ENCODE data around the gene G0S2.
"Not testable (repeated sequence)": the region's sequence is repeated elsewhere in the genome, so short reads cannot be mapped to it uniquely, and the experiment has no call there.

The G0S2 gene

DNA sequence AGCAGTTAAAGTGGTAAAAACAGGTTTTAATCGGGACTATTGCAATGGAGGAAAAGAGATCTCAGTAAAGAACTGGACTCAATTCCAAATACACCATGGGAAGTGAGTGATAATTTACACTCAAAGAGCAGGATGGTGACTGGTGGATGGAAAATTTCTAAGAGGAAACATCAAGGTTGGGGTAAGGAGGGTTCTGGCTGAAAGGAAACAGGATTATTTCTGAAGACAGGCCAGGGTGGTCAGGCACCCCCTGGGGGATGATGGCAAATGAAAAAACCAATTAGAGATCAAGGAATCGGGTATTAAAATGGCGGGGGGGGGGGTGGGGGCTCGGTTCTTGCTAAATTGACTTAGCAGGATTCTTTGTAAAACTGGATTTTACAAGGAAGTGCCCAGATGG is 17.1 kb downstream of the G0S2 start:
- no peak overlapping the region for H3K4me3 ChIP-seq (ENCODE audit: low read depth, low read length)
- peaks cover 2% of the 10 kb centered on the region for H3K4me1 ChIP-seq (ENCODE audit: control insufficient read depth, insufficient read depth, low read length)
- no peaks in the 10 kb centered on the region for H3K36me3 ChIP-seq (ENCODE audit: control insufficient read depth, insufficient read depth, low read length)
- peaks cover 12% of the 10 kb centered on the region for H3K27me3 ChIP-seq (ENCODE audit: control insufficient read depth, insufficient read depth, low read length)
- no peak overlapping the region for H3K9ac ChIP-seq (ENCODE audit: low read depth, low read length)
- H3K9me3 ChIP-seq (ENCODE audit: control insufficient read depth, insufficient read depth, low read length): no peaks in the 10 kb centered on the region

DNA sequence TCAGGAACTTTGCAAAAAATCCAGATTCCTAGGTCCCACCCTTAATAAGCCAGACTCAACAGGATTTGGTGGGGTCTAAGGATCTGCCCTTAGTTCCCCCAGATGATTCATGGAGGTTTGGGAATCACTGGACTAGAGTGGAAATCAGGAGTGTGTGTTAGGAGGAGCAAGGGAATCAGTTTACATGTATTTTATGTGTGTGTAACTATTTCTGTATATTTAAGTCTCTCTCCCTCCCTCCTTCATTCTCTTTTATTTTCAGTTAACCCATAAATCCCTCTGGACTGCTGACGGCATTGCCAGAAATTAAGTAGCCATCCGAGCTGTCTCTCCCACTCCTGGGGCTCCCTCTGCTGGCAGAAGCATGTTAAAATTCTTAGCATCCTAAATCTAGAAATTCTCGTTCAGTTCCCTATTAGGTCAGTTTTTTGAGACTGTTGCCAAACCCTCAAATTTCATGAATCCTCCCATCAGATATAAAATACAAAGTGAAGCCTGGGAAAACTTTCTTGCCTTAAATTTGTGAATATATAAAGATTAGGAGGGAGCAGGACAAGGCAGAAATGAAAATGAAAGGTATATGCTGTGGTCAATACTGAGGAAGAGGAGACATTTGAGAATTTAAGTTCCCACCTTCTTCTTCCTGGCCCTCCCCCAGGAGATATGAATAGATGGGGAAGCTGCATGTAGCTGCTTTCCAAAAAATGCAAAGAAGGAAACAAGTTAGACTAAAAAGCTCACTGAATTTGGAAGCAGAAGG is 17.7 kb downstream of the G0S2 start:
- H3K27me3 ChIP-seq (ENCODE audit: control insufficient read depth, insufficient read depth, low read length): peaks cover 12% of the 10 kb centered on the region
- H3K4me1 ChIP-seq (ENCODE audit: control insufficient read depth, insufficient read depth, low read length): peaks cover 2% of the 10 kb centered on the region
- no peak overlapping the region for H3K9ac ChIP-seq (ENCODE audit: low read depth, low read length)
- no peaks in the 10 kb centered on the region for H3K9me3 ChIP-seq (ENCODE audit: control insufficient read depth, insufficient read depth, low read length)
- no peak overlapping the region for H3K4me3 ChIP-seq (ENCODE audit: low read depth, low read length)
- no peaks in the 10 kb centered on the region for H3K36me3 ChIP-seq (ENCODE audit: control insufficient read depth, insufficient read depth, low read length)

DNA sequence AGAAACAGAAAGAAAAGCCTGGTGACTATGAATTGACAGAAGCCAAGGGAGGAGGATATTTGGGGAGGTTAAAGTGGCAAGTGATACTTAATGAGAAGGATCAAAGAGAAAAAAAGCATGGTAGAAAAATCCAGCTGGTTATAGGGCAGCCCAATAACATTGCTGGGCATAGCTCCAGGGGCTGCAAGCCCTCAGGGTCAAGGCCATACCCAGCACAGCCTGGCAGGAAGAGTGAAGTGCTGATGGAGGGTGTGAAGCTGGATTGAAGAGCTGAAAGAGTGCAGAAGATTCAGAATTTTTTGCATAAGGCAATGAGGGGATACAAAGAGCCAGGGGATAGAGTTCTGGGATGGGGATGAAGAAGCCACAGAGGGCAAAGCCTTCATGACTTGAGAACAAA is 21.5 kb downstream of the G0S2 start:
- H3K27me3 ChIP-seq (ENCODE audit: control insufficient read depth, insufficient read depth, low read length): peaks cover 12% of the 10 kb centered on the region
- H3K4me3 ChIP-seq (ENCODE audit: low read depth, low read length): no peak overlapping the region
- H3K4me1 ChIP-seq (ENCODE audit: control insufficient read depth, insufficient read depth, low read length): peaks cover 2% of the 10 kb centered on the region
- H3K9ac ChIP-seq (ENCODE audit: low read depth, low read length): no peak overlapping the region
- H3K36me3 ChIP-seq (ENCODE audit: control insufficient read depth, insufficient read depth, low read length): no peaks in the 10 kb centered on the region
- no peaks in the 10 kb centered on the region for H3K9me3 ChIP-seq (ENCODE audit: control insufficient read depth, insufficient read depth, low read length)

DNA sequence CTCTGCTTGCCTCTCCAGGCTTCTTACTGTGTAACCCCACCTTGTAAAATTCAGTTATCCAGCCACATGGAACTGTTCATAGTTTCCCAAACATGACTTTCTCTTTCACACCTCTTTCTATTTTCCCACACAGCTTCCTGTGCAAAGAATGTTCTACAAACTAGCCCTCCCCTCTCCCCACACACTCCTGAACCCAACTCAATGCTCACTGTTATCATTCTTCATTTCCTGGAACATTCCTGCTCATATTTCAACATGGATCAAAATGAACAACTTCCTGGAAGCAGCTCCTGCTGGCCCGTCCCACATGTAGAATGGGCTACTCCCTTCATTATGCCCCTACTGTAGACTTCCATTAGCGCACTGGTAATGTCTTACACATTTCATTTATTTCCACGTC is 21.9 kb downstream of the G0S2 start:
- H3K9ac ChIP-seq (ENCODE audit: low read depth, low read length): no peak overlapping the region
- H3K4me1 ChIP-seq (ENCODE audit: control insufficient read depth, insufficient read depth, low read length): peaks cover 2% of the 10 kb centered on the region
- H3K9me3 ChIP-seq (ENCODE audit: control insufficient read depth, insufficient read depth, low read length): no peaks in the 10 kb centered on the region
- peaks cover 12% of the 10 kb centered on the region for H3K27me3 ChIP-seq (ENCODE audit: control insufficient read depth, insufficient read depth, low read length)
- no peak overlapping the region for H3K4me3 ChIP-seq (ENCODE audit: low read depth, low read length)
- H3K36me3 ChIP-seq (ENCODE audit: control insufficient read depth, insufficient read depth, low read length): no peaks in the 10 kb centered on the region

DNA sequence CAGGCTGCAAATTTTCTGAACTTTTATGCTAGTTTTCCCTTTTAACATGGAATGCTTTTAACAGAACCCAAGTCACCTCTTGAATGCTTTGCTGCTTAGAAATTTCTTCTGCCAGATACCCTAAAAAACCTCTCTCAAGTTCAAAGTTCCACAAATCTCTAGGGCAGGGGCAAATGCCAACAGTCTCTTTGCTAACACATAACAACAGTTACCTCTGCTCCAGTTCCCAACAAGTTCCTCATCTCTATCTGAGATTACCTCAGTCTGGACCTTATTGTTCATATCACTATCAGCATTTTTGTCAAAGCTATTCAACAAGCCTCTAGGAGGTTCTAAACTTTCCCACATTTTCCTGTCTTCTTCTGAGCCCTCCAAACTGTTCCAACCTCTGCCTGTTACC is 25.5 kb downstream of the G0S2 start:
- not testable (repeated sequence) for H3K4me1 ChIP-seq (ENCODE audit: control insufficient read depth, insufficient read depth, low read length); H3K9me3 ChIP-seq (ENCODE audit: control insufficient read depth, insufficient read depth, low read length); H3K9ac ChIP-seq (ENCODE audit: low read depth, low read length); H3K27me3 ChIP-seq (ENCODE audit: control insufficient read depth, insufficient read depth, low read length); H3K36me3 ChIP-seq (ENCODE audit: control insufficient read depth, insufficient read depth, low read length); H3K4me3 ChIP-seq (ENCODE audit: low read depth, low read length)

DNA sequence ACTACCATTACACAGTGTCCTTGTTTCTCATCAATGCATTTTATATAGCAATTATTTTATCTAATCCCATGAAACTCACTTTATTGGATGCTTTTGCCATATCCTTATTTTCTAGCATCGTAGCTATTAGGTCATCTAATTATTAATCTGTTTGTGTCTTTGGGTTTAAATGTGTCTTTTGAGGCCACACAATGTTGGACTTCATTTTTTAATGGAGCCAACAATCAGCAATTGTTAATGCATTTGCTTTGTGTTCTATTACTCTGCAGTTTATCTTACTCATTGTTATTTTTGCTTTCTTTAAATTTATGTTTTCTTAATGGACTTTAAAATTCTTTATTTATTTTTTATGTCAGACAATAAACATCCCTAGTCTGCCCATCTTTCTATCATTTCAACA is 27.6 kb downstream of the G0S2 start:
- no peak overlapping the region for H3K4me3 ChIP-seq (ENCODE audit: low read depth, low read length)
- H3K9ac ChIP-seq (ENCODE audit: low read depth, low read length): no peak overlapping the region
- no peaks in the 10 kb centered on the region for H3K27me3 ChIP-seq (ENCODE audit: control insufficient read depth, insufficient read depth, low read length)

DNA sequence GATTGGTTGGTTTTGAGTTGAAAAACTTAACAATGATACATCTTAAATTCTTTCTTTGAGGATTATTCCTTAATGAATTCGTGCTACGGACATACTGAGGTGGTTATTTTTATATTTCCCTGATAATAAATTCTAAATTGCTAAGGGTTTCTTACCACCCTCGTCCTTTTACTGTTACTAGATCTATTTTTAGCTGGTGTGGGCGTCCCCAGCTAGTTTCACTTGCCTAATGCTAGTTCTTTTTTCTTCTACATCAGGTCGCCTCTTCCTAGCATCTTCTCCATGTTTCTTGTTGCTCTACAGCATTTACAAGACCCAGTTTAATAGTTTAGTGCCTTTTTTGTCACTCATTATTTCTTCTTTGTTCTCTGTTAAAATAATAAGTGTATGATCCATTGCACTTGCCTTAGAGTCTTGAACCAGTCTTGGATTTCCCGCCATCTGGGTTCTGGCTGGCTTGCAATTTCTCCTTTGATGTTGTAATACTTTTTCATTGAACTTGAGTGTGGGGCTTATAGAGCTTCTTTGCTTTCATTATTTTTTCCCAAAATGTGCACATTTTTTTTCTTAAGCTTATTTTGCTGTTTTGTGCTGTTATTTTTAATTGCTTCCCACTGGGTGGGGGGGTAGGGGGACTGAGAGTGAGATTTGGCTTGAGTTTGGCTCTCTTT is 28.8 kb downstream of the G0S2 start:
- Histone ChIP-seq H3K4me3 (ENCODE audit: low read depth, low read length) (no peak overlapping the region), H3K9ac (ENCODE audit: low read depth, low read length) (no peak overlapping the region), H3K9me3 (ENCODE audit: control insufficient read depth, insufficient read depth, low read length) (no peaks in the 10 kb centered on the region), H3K36me3 (ENCODE audit: control insufficient read depth, insufficient read depth, low read length) (no peaks in the 10 kb centered on the region), H3K27me3 (ENCODE audit: control insufficient read depth, insufficient read depth, low read length) (no peaks in the 10 kb centered on the region), H3K4me1 (ENCODE audit: control insufficient read depth, insufficient read depth, low read length) (no peaks in the 10 kb centered on the region)

More for the DNA sequence above, 27.6 kb downstream of the G0S2 start:
- H3K36me3 ChIP-seq (ENCODE audit: control insufficient read depth, insufficient read depth, low read length): no peaks in the 10 kb centered on the region
- H3K4me1 ChIP-seq (ENCODE audit: control insufficient read depth, insufficient read depth, low read length): no peaks in the 10 kb centered on the region
- no peaks in the 10 kb centered on the region for H3K9me3 ChIP-seq (ENCODE audit: control insufficient read depth, insufficient read depth, low read length)

DNA sequence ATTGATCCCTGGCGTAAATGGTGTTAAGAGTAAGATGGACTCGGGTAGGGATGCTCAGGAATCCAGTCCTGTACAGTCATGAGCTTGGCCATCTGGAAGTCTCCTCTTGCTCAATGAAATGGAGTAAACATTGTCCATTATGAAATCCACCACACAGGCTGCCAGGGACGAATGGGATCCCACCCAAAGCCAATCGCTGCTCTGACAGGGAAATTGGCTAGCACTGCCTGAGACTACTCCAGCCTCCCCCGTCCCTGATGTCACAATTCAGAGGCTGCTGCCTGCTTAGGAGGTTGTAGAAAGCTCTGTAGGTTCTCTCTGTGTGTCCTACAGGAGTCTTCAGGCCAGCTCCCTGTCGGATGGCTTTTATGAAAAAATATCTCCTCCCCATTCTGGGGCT is 29.4 kb downstream of the G0S2 start, which contains the start of gene HSD11B1:
Gene HSD11B1, plus strand, starts transcription at position 263 of the 400 bp plus-strand sequence. Its CDS starts 97 bp downstream, at position 360.
- Histone ChIP-seq H3K4me3 (ENCODE audit: low read depth, low read length) (no peak within 1 kb of the TSS), H3K9me3 (ENCODE audit: control insufficient read depth, insufficient read depth, low read length) (no peaks in the 10 kb centered on the region), H3K36me3 (ENCODE audit: control insufficient read depth, insufficient read depth, low read length) (no peaks in the 10 kb centered on the region), H3K27me3 (ENCODE audit: control insufficient read depth, insufficient read depth, low read length) (no peaks in the 10 kb centered on the region), H3K9ac (ENCODE audit: low read depth, low read length) (no peak within 1 kb of the TSS), H3K4me1 (ENCODE audit: control insufficient read depth, insufficient read depth, low read length) (no peaks in the 10 kb centered on the region)

DNA sequence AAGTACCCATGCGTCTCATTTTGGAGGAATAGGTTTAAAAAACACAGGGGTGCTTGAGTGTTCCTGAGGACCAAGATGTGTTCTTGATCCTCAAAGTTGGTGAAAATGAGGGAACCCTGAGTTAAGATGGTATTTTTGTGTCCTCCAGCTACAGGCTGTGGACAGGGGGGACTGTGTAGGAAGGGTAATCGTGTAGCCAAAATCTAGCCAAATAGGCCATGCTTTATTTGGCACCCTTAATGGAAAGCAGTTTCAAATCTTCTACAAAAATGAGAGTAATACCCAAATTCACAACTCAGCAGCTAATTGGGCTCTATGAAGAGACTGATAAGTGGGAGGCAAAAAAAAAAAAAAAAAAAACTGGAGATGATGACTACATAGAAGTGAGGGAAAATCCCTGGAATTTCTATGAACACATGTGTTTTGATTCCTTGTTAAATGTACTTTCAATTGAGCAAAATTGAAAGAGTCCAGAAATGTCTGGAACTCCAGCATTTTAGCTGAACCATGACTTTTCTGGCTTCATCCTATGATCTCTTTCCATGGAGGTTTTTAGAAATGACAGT is 29.9 kb downstream of the G0S2 start:
- no peaks in the 10 kb centered on the region for H3K27me3 ChIP-seq (ENCODE audit: control insufficient read depth, insufficient read depth, low read length)
- H3K4me1 ChIP-seq (ENCODE audit: control insufficient read depth, insufficient read depth, low read length): no peaks in the 10 kb centered on the region
- H3K9me3 ChIP-seq (ENCODE audit: control insufficient read depth, insufficient read depth, low read length): no peaks in the 10 kb centered on the region
- H3K4me3 ChIP-seq (ENCODE audit: low read depth, low read length): no peak overlapping the region
- H3K9ac ChIP-seq (ENCODE audit: low read depth, low read length): no peak overlapping the region
- H3K36me3 ChIP-seq (ENCODE audit: control insufficient read depth, insufficient read depth, low read length): no peaks in the 10 kb centered on the region

DNA sequence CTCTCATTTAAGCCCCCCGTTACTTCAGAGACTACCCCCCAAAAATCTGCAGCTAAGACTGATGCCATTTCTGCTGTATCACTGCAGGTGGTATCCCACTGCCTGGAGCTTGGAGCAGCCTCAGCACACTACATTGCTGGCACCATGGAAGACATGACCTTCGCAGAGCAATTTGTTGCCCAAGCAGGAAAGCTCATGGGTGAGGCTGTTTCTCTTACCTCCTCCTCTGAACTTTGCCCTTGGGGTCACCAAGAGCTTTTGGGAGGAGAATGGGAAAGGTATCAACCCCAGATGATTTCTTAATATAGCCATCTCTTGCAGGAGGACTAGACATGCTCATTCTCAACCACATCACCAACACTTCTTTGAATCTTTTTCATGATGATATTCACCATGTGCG is 31.4 kb downstream of the G0S2 start:
- no peaks in the 10 kb centered on the region for H3K9me3 ChIP-seq (ENCODE audit: control insufficient read depth, insufficient read depth, low read length)
- H3K4me3 ChIP-seq (ENCODE audit: low read depth, low read length): no peak overlapping the region
- no peak overlapping the region for H3K9ac ChIP-seq (ENCODE audit: low read depth, low read length)
- no peaks in the 10 kb centered on the region for H3K4me1 ChIP-seq (ENCODE audit: control insufficient read depth, insufficient read depth, low read length)
- no peaks in the 10 kb centered on the region for H3K27me3 ChIP-seq (ENCODE audit: control insufficient read depth, insufficient read depth, low read length)
- no peaks in the 10 kb centered on the region for H3K36me3 ChIP-seq (ENCODE audit: control insufficient read depth, insufficient read depth, low read length)

DNA sequence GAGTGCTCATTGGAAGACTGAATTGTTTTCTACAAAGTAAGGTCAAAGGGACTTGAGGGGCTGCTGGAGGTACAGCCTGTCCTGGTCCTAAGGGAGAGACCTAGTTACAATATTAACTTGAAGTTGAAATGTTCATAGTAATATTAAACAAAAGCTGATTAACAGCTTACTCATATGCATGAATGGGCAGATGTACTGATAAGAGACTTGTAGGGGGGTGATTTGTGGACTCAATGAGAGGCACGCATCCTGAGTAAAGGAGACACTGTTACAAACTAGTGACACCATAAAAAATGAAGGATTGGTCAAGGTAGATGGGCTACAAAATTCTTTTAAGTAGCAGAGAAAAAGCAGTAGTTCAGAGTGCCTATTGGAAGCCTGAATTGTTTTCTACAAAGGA is 32.1 kb downstream of the G0S2 start:
- Histone ChIP-seq H3K36me3 (ENCODE audit: control insufficient read depth, insufficient read depth, low read length) (no peaks in the 10 kb centered on the region), H3K9ac (ENCODE audit: low read depth, low read length) (no peak overlapping the region), H3K4me1 (ENCODE audit: control insufficient read depth, insufficient read depth, low read length) (no peaks in the 10 kb centered on the region), H3K9me3 (ENCODE audit: control insufficient read depth, insufficient read depth, low read length) (no peaks in the 10 kb centered on the region), H3K27me3 (ENCODE audit: control insufficient read depth, insufficient read depth, low read length) (no peaks in the 10 kb centered on the region), H3K4me3 (ENCODE audit: low read depth, low read length) (no peak overlapping the region)

DNA sequence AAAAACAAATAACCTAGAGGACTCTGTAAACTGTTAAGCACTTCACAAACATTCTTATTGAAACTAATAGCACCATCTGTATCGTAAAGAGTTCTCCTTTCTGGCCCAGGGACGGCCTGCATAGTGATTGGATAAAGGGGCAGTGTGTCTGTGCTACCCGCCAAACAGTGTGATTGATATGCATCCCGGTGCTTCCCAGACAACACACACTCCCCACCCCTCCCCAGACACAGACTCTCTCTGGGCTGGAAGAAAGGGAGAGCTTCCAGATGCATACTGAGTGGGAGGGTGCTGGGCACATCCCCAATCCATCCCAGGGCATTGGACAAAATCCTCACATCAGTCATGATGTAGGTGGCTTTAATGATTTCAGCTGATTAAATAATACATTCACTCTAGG is 33.1 kb downstream of the G0S2 start:
- no peaks in the 10 kb centered on the region for H3K4me1 ChIP-seq (ENCODE audit: control insufficient read depth, insufficient read depth, low read length)
- no peak overlapping the region for H3K9ac ChIP-seq (ENCODE audit: low read depth, low read length)
- H3K9me3 ChIP-seq (ENCODE audit: control insufficient read depth, insufficient read depth, low read length): no peaks in the 10 kb centered on the region
- H3K36me3 ChIP-seq (ENCODE audit: control insufficient read depth, insufficient read depth, low read length): no peaks in the 10 kb centered on the region
- H3K4me3 ChIP-seq (ENCODE audit: low read depth, low read length): no peak overlapping the region
- H3K27me3 ChIP-seq (ENCODE audit: control insufficient read depth, insufficient read depth, low read length): no peaks in the 10 kb centered on the region

All from iPS-15b (cell line).